Activated CD4-positive, alpha-beta T cell treated with anti-CD3 and anti-CD28 coated beads for 1 hour (primary cell): ENCODE measurements around the gene MRC1.

Experiments used
- DNase-seq: peaks from one replicate; pipeline ENCODE4 v3.0.0-alpha.2; 2020

The MRC1 gene

DNA sequence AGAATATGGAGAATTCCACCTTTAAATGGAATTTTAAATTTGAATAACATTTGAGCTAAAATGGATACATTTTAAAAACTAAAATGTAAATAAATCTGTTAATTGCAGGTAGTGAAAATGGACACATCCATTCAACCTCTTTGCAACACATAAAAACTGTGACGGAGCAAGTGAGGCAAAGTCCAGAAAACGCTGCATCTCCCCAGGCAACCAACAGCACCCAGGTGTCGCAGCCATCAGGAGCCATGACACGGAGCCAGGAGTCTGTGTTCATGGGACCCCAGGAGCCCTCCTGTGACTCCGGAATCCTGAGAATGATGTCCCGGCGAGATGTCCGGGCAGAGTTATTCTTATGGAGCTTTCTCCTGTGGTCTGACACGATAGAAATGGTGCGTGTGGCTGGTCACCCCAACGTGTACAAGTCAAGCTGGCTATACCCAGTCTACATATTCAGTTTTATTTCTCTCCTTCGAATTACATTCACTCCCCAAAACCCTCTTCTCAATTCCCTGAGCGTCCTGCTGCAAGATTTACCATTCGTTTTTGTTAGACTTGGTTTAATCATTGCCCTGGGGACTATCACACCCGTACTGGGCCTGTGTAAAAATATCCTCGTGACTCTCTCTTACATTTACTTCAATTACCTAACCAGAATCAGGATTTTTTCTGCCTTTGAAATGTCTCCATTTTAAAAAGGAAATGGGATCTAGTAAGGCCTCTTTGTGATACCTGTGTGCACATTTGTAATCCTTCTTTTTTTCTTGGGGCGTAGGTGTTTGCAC lies 13.1 kb upstream of the MRC1 start:
- DNase-seq: no peak

GRCh38 chr10:17801507-17801906 lies 7.6 kb upstream of the MRC1 start:
- no peak for DNase-seq

GRCh38 chr10:17802350-17802749 lies 6.8 kb upstream of the MRC1 start:
- DNase-seq: no peak

- no peak for DNase-seq
These were observed 6.2 kb upstream of the MRC1 start for GRCh38 chr10:17802976-17803375.

DNA sequence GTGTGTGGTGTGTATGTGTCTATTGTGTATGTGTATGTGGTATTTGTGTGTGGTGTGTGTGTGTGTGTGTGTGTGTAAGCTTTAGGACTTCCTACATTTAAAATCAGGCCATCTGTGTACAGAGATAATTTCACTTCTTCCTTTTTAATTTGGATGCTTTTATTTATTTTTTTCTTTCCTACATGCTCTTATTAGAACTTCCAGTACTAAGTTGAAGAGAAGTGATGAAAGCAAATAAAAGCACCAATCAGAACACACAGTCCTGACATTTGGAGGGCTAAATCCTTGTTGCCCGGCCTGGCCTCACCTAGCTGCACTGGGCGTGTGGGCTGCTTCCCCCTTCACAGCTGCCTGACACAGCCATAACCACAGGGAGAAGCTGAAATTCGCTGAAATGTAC lies 3.8 kb upstream of the MRC1 start:
- no peak for DNase-seq

- DNase-seq: no peak
These were observed 3.1 kb upstream of the MRC1 start for GRCh38 chr10:17805921-17806577.

DNA sequence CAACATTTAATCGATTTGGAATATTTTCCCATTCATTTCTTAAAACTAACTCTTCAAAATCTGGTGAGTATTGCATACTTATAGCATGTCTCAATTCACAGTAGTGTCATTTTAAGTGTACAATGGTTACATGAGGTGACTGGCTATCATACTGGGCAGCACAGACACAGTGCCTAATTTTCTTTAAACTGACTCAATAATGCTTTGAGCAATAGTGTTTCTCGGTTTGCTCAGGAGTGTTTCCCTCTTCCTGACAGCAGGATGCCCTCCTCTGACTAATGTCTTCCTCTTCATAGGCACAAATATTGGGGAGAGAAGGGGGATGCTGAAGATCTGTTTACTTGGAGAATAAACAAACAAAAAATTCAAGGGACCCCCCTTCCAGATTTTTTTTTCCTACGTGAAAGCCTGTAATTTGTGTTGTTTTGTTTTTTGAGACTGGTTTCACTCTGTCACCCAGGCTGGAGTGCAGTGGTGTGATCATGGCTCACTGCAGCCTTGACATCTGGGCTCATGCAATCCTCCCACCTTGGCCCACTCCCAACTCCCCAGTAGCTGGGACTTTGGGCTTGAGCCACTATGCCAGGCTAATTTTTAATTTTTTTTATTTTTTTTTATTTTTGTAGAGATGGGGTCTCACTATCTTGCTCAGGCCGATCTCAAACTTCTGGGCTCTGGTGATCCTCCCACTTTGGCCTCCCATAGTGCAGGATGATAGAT lies 2.2 kb downstream of the MRC1 start:
- DNase-seq: no peak

- DNase-seq: no peak
These were observed 5.8 kb downstream of the MRC1 start for GRCh38 chr10:17814973-17815372.

GRCh38 chr10:17816199-17816598 lies 7.1 kb downstream of the MRC1 start:
- no peak for DNase-seq

GRCh38 chr10:17817316-17817715 lies 8.2 kb downstream of the MRC1 start:
- DNase-seq: no peak

DNA sequence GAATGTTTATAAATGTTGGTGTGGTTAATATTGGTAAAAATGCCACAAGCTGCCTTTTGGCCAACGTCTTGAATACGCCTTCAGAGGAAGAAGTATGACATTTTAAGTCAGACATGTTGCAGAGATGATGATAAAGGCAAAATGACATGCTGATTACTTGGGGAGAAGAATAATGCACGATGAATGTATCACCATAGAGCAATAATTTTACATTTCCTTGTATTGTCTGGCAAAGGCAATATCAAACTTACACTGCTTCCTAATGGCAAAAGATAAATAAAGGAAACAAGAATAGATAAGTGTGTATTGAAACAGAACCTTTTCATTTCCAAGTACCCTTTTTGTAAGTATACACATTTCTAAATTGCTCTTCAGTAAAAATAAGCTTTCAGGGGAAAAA lies 8.6 kb downstream of the MRC1 start:
- no peak for DNase-seq

- DNase-seq: no peak
These were observed 10.7 kb downstream of the MRC1 start for GRCh38 chr10:17819836-17820235.

DNA sequence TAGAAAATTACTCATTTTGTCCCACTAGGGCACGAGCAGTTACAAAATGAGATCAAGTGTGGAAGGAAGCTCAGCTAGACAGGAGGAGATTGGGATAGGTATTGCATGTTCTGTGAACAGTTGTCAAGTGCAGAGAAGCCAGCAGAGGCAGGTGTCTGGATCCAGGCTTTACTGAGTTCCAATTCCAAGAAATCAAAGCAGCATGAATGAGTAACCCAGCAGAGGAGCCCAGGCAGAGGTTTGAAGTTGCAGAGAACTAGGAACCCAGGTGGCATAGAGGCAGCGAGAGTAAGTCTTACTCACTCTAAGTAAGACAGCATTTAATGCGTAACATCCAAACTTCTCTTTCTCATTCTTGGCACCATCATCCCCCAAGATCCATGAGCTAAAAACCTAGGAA lies 11.8 kb downstream of the MRC1 start:
- DNase-seq: no peak

GRCh38 chr10:17821893-17822292 lies 12.7 kb downstream of the MRC1 start:
- no peak for DNase-seq

GRCh38 chr10:17831341-17831740 lies 22.2 kb downstream of the MRC1 start:
- no peak for DNase-seq

- DNase-seq: no peak
These were observed 22.7 kb downstream of the MRC1 start for GRCh38 chr10:17831896-17832295.

- no peak for DNase-seq
These were observed 24.5 kb downstream of the MRC1 start for GRCh38 chr10:17833656-17834055.

DNA sequence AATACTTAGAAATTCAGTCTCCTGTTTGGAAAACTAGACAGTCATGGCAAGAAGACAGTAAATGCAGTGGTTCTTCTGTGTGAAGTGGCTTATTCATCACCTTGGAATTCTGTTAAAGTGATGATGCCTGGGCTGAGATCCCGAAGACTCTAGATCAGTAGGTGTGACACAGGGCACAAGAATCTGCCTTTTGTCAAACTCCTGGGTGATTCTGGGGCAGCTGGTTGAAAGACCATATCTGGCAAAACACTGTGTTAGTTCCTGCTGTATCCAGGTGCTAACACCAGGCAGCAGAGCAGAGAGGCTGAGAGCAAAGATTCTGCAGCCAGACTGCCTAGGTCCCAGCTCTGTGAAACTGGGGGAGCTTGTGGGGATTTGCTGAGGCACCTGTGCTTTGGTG lies 26.5 kb downstream of the MRC1 start:
- no peak for DNase-seq

- no peak for DNase-seq
These were observed 27.8 kb downstream of the MRC1 start for GRCh38 chr10:17836942-17837341.

- no peak for DNase-seq
These were observed 29.0 kb downstream of the MRC1 start for GRCh38 chr10:17838080-17838648.

GRCh38 chr10:17841050-17841449 lies 31.9 kb downstream of the MRC1 start:
- no peak for DNase-seq

DNA sequence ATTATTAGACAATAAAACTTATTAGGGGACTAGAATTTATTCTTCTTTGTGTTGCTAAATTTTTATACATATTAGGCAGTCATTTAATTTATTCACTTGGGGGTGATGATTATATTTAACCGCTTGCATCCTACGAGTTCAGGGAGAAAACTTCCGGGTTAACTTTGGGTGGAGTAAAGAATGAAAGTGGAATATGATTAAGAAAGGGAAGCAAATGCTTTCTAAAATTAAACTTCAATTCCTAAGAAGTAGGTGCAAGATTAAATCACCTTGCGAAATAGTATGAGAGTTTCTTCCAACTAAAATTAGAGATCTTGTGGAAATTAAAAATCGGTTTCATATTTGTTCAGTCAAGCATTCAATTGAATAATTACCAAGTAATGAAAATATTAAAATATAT lies 33.5 kb downstream of the MRC1 start:
- DNase-seq: no peak

DNA sequence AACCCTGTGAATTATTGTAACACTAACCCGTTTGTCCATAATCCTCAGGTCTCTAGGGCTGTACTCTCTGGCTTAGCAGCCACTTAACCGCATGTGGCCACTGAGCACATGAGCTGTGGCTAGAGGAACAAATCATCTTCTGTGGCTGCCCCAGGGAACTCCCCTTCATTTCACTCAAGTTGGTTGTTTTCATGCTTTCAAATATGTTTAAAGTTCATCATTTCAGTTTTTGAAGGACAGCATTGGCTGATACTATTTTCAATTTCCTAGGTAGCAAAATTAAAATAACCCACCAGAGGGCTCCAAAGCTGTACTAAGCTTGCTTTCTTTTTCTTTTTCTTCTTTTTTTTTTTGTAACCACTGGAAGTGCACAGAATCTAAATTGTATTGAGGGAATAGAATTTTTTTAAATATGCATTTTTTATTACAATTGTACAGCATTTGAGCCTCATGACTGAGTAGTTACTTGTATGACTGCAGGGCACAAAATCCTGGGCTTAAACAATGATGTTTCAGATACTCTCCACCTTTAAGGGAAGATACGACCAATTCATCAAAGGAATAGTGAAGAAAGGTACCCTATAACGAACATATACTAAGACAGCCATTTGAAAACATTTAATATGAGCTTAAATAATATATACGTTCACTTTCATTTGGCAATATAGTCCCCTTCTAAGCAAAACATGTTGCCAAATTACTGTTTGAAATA lies 38.6 kb downstream of the MRC1 start:
- no peak for DNase-seq
